Stimulated activated CD8-positive, alpha-beta memory T cell treated with anti-CD3 and anti-CD28 coated beads, Interleukin-15, amount 100 ng/mL, for 24 hours (primary cell): ENCODE results near the gene SCN9A.

Experiments used
- DNase-seq: peaks from one replicate; pipeline ENCODE4 v3.0.0-alpha.2; 2020; ENCODE audit warnings: low read depth

Gene SCN9A

GRCh38 chr2:166173263-166173662 lies 202.5 kb downstream of the SCN9A start:
- DNase-seq: no peak

GRCh38 chr2:166171216-166171615 lies 204.5 kb downstream of the SCN9A start:
- no peak for DNase-seq

- DNase-seq: no peak
These were observed 205.4 kb downstream of the SCN9A start for GRCh38 chr2:166170356-166170755.

GRCh38 chr2:166167449-166167848 lies 208.3 kb downstream of the SCN9A start:
- no peak for DNase-seq

- DNase-seq: no peak
These were observed 212.0 kb downstream of the SCN9A start for GRCh38 chr2:166163775-166164174.

GRCh38 chr2:166158546-166158945 lies 217.2 kb downstream of the SCN9A start:
- DNase-seq: no peak

GRCh38 chr2:166157578-166157977 lies 218.2 kb downstream of the SCN9A start:
- DNase-seq: no peak

GRCh38 chr2:166156985-166157490 lies 218.7 kb downstream of the SCN9A start:
- DNase-seq: no peak

GRCh38 chr2:166155589-166155988 lies 220.2 kb downstream of the SCN9A start:
- DNase-seq: no peak

GRCh38 chr2:166154685-166155338 lies 220.9 kb downstream of the SCN9A start:
- DNase-seq: no peak

GRCh38 chr2:166152064-166152463 lies 223.7 kb downstream of the SCN9A start:
- no peak for DNase-seq

- no peak for DNase-seq
These were observed 227.0 kb downstream of the SCN9A start for GRCh38 chr2:166148500-166149400.

- no peak for DNase-seq
These were observed 227.9 kb downstream of the SCN9A start for GRCh38 chr2:166147883-166148282.
